ENCODE data around the gene HSD17B12. TPM values are rescaled to one million over a fixed set of nuclear protein-coding genes. Genes with fewer than 3 reads are reported as not detected.

Gene HSD17B12
- total and polyA plus RNA-seq, 2 of the 13 experiments (the other 11 are each of a cell fraction or from before 2014, with no cell fraction given) = 50.3 to 117 TPM

DNA sequence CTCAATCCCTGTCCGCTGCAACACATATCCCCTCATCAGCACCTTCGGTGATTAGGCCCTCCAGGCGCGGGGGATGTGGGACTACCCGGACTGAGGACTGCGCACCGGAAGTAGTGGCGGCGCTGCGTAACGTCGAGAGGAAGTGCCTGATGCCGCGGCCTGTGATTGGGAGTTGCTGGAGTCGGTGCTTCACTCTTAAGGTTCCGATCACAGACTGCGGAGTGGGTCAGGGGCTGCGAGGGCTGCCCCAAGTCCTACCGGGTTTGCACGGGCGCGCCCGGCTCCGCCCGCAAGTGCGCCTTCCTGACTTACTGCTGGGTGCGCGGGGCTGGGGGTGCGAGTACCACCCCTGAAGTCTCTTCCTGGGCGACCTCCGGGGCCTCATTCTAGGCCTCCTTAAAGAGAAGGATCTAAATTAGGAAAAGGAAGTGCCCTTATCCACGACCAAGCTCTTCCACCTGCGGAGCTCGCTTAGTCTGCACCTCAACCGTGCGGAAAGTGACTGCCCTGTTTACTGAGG is 200.2 kb downstream of the HSD17B12 start, which contains the start of gene ALKBH3 (continued):
- TF ChIP-seq, protein P1, sequence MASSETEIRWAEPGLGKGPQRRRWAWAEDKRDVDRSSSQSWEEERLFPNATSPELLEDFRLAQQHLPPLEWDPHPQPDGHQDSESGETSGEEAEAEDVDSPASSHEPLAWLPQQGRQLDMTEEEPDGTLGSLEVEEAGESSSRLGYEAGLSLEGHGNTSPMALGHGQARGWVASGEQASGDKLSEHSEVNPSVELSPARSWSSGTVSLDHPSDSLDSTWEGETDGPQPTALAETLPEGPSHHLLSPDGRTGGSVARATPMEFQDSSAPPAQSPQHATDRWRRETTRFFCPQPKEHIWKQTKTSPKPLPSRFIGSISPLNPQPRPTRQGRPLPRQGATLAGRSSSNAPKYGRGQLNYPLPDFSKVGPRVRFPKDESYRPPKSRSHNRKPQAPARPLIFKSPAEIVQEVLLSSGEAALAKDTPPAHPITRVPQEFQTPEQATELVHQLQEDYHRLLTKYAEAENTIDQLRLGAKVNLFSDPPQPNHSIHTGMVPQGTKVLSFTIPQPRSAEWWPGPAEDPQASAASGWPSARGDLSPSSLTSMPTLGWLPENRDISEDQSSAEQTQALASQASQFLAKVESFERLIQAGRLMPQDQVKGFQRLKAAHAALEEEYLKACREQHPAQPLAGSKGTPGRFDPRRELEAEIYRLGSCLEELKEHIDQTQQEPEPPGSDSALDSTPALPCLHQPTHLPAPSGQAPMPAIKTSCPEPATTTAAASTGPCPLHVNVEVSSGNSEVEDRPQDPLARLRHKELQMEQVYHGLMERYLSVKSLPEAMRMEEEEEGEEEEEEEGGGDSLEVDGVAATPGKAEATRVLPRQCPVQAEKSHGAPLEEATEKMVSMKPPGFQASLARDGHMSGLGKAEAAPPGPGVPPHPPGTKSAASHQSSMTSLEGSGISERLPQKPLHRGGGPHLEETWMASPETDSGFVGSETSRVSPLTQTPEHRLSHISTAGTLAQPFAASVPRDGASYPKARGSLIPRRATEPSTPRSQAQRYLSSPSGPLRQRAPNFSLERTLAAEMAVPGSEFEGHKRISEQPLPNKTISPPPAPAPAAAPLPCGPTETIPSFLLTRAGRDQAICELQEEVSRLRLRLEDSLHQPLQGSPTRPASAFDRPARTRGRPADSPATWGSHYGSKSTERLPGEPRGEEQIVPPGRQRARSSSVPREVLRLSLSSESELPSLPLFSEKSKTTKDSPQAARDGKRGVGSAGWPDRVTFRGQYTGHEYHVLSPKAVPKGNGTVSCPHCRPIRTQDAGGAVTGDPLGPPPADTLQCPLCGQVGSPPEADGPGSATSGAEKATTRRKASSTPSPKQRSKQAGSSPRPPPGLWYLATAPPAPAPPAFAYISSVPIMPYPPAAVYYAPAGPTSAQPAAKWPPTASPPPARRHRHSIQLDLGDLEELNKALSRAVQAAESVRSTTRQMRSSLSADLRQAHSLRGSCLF (CRISPR knock-in tag; IDR thresholded peaks at IDR 0.05; ENCODE audit: borderline replicate concordance) = no peak
- TF ChIP-seq MTA3 (CRISPR knock-in tag; IDR thresholded peaks at IDR 0.05) = no peak
- TF ChIP-seq ZNF143 (CRISPR knock-in tag; IDR thresholded peaks at IDR 0.05) = peak; percentile 50; the same call in 1 of the 2 replicates
- no peak for TF ChIP-seq TP53 (CRISPR knock-in tag; conservative IDR thresholded peaks at IDR 0.05)
- TF ChIP-seq, protein P2, sequence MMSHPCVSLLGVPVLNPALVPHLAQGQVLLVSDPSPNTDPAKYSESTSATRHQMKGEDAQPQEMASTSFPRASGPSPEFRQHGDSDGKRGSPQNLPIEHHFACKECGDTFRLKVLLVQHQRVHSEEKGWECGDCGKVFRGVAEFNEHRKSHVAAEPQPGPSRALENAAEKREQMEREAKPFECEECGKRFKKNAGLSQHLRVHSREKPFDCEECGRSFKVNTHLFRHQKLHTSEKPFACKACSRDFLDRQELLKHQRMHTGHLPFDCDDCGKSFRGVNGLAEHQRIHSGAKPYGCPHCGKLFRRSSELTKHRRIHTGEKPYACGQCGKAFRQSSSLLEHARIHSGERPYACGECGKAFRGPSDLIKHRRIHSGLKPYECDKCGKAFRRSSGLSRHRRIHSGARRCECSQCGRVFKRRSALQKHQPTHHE (CRISPR knock-in tag; IDR thresholded peaks at IDR 0.05; ENCODE audit: borderline replicate concordance) = no peak
- no peak for TF ChIP-seq ADNP (CRISPR knock-in tag; IDR thresholded peaks at IDR 0.05)
- peak; percentile 98 for TF ChIP-seq ZSCAN25 (CRISPR knock-in tag; IDR thresholded peaks at IDR 0.05)
- peak; percentile 100 for TF ChIP-seq POGZ (CRISPR knock-in tag; IDR thresholded peaks at IDR 0.05)
- TF ChIP-seq TGIF2 (CRISPR knock-in tag; IDR thresholded peaks at IDR 0.05) = no peak
- 0 out of 2 replicates have a peak, but pooled peaks have one; percentile 31 for TF ChIP-seq SAFB2 (CRISPR knock-in tag; IDR thresholded peaks at IDR 0.05; ENCODE audit: borderline replicate concordance, low read depth)
- TF ChIP-seq ZNF891 (CRISPR knock-in tag; IDR thresholded peaks at IDR 0.05) = peak; percentile 91
- TF ChIP-seq TBX3 (IDR thresholded peaks at IDR 0.05; ENCODE audit: borderline replicate concordance) = no peak
- TF ChIP-seq, protein P3, sequence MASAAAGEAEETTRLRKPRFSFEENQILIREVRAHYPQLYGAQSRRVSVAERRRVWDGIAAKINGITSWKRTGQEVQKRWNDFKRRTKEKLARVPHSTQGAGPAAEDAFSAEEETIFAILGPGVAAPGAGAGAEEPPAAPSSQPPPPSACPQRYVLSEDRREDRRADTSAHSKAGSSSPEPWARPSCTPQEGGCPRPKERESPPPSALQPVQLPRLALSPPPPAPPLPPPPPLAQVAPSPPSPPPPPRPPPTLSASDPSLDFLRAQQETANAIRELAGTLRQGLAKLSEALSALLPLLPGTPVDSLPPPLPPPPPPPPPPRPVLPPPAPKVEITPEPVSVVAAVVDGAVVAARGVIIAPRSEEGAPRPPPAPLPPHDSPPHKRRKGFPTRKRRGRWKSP (CRISPR knock-in tag; IDR thresholded peaks at IDR 0.05) = peak; percentile 66; the same call in 1 of the 2 replicates
- TF ChIP-seq, protein P4, sequence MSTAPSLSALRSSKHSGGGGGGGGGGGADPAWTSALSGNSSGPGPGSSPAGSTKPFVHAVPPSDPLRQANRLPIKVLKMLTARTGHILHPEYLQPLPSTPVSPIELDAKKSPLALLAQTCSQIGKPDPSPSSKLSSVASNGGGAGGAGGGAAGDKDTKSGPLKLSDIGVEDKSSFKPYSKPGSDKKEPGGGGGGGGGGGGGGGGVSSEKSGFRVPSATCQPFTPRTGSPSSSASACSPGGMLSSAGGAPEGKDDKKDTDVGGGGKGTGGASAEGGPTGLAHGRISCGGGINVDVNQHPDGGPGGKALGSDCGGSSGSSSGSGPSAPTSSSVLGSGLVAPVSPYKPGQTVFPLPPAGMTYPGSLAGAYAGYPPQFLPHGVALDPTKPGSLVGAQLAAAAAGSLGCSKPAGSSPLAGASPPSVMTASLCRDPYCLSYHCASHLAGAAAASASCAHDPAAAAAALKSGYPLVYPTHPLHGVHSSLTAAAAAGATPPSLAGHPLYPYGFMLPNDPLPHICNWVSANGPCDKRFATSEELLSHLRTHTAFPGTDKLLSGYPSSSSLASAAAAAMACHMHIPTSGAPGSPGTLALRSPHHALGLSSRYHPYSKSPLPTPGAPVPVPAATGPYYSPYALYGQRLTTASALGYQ (CRISPR knock-in tag; IDR thresholded peaks at IDR 0.05) = no peak
- TF ChIP-seq ZNF337 (CRISPR knock-in tag; IDR thresholded peaks at IDR 0.05; ENCODE audit: borderline replicate concordance, low read depth) = peak; percentile 56; the same call in 1 of the 2 replicates
- 0 out of 2 replicates have a peak, but pooled peaks have one; percentile 43 for TF ChIP-seq KLF6 (CRISPR knock-in tag; IDR thresholded peaks at IDR 0.05)
- 0 out of 2 replicates have a peak, but pooled peaks have one; percentile 35 for TF ChIP-seq ZNF335 (CRISPR knock-in tag; IDR thresholded peaks at IDR 0.05)
- 0 out of 2 replicates have a peak, but pooled peaks have one; percentile 44 for TF ChIP-seq ZNF230 (CRISPR knock-in tag; IDR thresholded peaks at IDR 0.05)
- TF ChIP-seq, protein P5, sequence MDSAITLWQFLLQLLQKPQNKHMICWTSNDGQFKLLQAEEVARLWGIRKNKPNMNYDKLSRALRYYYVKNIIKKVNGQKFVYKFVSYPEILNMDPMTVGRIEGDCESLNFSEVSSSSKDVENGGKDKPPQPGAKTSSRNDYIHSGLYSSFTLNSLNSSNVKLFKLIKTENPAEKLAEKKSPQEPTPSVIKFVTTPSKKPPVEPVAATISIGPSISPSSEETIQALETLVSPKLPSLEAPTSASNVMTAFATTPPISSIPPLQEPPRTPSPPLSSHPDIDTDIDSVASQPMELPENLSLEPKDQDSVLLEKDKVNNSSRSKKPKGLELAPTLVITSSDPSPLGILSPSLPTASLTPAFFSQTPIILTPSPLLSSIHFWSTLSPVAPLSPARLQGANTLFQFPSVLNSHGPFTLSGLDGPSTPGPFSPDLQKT (CRISPR knock-in tag; IDR thresholded peaks at IDR 0.05; ENCODE audit: borderline replicate concordance) = no peak
- peak; percentile 43; the same call in 1 of the 2 replicates for TF ChIP-seq RARA (CRISPR knock-in tag; IDR thresholded peaks at IDR 0.05)
